DMS 273 (cell line): Measurements from ENCODE around the gene THRA.
A peak's percentile ranks its signal among the peaks of the same experiment; 100 is the strongest.
"Not testable (repeated sequence)": the region's sequence is repeated elsewhere in the genome, so short reads cannot be mapped to it uniquely, and the experiment has no call there.

Source experiments
- DNase-seq: peaks from one replicate; lab custom pipeline; 2025; ENCODE audit not compliant: unreplicated experiment; lab: John Stamatoyannopoulos, UW

The THRA gene

GRCh38 chr17:40112191-40112711, 49.5 kb downstream of the THRA start:
- no peak for DNase-seq

DNA sequence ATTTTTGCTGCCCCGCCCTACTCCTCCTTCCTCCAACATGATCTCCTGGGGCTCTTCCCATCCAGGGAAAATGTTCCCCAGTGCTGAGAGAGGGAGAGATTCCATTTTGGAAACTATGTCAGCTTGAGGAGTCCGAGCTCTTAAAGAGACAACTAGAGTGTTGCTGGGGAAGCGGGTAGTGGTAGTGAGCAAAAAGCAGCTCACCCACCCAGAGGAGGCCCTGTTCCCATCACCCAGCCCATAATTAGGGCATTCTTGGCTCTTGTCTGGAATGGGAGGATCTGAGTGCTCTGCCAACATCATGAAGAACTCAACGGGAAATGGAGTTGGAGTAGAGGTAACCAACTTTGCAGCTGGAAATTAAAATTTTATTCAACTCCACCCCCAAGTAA, 49.9 kb downstream of the THRA start:
- no peak for DNase-seq

GRCh38 chr17:40113110-40113906, 50.5 kb downstream of the THRA start:
- peak; percentile 98 for DNase-seq

DNA sequence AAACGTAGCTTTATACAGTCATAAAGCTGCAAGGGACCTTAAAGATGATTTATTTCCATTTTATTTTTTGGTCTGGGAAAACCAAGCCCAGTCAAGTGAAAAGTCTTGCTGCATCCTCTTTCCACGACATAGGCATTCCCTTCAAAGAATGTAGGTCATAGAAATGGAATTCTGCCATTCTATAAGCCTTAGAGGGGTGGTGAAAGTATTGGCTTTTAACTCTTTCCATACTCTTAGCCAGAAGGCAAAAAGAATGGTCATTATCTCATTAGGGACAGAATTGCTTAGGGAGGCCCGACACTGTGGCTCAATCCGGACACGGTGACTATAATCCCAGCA, 51.1 kb downstream of the THRA start:
- DNase-seq = no peak

- no peak for DNase-seq
These were observed 52.3 kb downstream of the THRA start for GRCh38 chr17:40115101-40115436.

- peak; percentile 89 for DNase-seq
These were observed 58.7 kb downstream of the THRA start, which contains the start of gene MSL1 for GRCh38 chr17:40121181-40122135. TSS of gene MSL1 (plus strand) at chr17:40121971. CDS start at chr17:40122613, 642 bp downstream.

DNA sequence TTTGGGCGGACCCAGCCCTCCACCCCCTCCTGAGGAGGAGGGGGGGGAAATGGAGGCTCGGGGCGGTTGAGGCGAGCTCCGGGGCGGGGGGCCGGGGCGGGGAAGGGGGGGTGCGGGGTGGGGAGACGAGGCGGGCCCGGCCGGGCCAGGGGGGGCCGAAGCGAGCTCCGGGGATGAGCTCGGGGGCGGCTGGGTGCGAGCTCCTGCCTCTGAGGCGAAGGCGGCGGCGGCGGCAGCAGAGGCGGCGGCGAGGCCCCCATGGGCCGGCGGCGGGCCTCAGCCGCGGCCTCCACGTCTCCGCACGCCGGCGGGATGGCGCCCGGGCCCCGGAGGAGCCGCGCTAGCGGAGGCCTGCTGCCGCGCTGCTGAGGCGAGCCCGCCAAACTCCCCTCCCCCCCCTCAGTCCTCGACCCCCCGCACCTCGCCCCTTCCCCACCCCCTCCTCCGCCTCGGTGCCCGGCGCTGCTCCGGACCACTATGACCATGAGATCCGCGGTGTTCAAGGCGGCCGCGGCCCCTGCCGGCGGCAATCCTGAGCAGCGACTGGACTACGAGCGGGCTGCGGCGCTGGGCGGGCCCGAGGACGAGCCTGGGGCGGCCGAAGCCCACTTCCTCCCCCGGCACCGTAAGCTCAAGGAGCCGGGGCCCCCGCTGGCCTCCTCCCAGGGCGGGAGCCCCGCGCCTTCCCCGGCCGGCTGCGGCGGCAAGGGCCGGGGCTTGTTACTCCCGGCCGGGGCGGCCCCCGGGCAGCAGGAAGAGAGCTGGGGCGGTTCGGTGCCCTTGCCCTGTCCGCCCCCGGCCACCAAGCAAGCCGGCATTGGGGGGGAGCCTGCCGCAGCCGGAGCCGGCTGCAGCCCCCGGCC, 59.6 kb downstream of the THRA start:
- peak; percentile 68 for DNase-seq

GRCh38 chr17:40122999-40123810, 60.4 kb downstream of the THRA start:
- peak; percentile 80 for DNase-seq

DNA sequence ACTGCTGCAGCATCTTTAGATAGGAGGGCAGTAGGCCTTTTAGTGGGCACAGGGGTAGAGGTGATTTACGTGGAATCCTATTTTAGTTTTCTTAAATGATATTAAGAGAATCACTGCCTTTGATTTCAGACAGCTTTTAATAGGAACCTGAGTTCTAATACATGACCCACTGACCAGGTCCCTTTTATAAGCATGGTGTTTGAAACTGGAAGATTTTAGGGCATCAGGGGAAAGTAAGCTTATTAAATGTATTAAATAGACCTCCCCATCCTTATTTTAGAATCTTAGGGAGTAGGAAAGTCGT, 61.0 kb downstream of the THRA start:
- DNase-seq = no peak

DNA sequence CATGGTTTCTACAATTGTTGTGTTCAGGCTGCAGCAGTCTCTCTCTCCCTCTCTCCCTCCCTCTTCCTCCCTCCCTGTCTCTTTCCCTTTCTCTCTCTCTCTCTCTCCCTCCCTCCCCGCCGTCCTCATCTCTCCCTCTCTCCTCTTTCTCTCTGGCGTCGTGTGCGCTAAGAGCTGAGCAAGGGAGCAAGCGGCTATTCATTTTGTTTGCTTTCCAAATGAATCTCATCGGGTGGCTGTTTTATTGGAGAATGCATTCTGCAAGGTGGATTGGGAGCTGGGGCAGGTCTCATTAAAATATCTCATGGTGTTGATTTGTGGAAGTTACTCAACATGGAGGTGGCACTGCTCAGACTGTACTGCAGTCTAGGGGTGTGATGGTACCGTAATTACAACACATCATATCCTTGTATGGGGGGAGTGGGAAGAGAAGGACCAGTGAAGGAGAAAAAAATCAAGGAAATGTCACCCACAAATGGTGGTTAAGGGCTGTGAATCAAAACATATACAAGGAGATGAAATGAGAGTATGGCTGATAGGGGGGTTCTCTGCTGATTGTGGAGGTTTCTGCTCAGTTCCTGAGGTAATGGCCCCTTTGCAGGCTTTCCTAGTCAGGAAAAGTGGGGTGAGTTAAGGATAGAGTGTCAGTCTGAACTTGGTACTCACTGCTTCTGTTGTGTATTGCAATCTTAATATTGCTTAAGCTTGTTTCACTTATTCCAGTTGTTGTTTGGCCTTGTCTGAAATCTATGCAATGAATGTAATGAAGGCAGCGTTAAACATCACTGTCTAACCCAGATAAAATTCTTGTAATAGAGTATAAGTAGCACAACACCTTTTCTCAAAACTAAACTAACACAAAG, 61.7 kb downstream of the THRA start:
- DNase-seq = peak; percentile 43

DNA sequence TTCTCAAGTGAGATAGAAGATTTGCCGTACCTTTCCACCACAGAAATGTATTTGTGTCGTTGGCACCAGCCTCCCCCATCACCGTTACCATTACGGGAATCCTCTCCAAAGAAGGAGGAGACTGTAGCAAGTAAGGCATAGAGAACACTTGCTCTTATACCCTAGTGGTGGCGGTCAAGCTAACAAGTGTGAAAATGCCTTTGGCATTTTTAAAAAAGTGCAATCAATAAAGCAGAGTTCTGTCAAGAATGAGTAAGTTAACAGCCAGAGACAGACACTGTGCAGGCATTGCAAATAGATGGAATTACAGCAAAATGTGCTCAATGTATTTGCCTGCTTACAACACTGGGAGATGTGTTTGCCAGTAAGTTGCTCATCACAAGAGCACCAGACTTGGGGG, 66.7 kb downstream of the THRA start:
- DNase-seq = peak; percentile 27

DNA sequence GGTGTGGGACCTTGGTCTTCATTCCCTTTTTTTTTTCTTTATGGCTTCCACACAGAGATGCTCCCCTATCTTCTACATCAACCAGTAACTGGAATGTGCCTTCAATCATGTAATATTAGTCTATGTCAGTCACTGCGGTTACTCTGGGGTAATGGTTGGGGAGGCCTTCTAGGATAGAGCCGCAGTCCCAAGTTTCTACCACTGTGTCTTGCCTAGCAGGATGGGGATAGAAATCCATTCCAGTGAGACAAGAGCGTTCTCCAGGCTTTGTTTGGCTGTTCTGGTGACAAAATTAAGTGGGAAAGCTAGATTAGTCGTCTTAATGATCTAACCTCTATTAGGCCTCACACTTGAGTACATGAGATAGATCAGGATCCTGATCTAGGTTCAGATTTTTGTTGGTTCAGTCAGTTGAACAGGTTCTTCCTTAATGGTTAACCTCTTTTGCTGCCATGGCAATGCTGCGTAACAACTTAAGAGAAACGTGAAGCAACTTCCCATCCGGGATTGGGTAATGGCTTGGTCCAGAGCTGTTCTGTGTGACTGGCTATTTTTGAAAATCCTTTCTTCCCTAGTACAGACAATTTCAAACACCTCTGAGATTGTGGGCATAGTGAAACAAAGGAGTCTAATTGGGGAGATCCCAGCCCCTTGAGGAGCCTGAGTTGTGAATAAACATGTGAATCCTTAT, 67.7 kb downstream of the THRA start:
- no peak for DNase-seq

DNA sequence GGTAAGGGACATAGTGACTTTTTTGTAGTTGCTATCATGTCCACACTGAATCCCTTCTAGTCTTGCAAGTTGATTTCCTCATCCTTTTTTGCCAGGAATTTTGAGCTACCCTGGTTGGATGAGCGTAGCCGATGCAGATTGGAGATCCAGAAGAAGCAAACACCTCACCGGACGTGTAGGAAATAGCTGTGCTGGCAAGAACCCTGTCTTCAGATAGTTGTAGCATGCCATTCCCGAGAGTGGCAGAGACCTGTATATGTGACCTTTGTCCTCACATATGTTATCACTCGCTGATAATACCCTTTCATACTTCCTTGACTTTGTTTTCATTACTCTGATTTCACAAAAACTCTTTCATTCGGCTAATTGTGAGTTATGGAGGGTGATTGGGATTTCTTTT, 71.4 kb downstream of the THRA start:
- DNase-seq = no peak

DNA sequence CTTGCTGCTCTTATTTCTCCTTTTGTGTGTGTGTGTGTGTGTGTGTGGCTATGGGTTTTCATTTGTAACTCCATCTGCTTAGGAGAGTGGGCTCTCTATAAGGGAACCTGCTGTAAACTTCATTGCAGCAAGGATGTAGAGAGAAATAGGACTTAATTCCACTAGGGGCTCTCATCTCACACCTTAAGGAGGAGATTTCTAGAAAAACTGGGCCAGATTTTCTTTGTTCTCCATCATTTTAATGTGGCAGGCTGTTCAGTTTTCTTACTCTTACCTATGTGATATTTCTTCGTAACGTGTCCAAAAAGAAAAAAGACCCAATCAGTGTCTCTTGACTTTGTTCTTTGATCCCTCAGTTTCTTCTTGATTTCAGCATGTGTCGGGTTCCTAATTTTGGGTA, 73.1 kb downstream of the THRA start:
- DNase-seq = no peak

GRCh38 chr17:40139566-40140058, 76.8 kb downstream of the THRA start:
- no peak for DNase-seq

GRCh38 chr17:40143166-40143565, 80.4 kb downstream of the THRA start:
- DNase-seq = not testable (repeated sequence)
